Effector CD8-positive, alpha-beta T cell (primary cell): ENCODE results near the gene SELENOO.

ENCODE experiments used
- DNase-seq: peaks from one replicate; lab custom pipeline; 2025; lab: John Stamatoyannopoulos, UW

SELENOO gene

GRCh38 chr22:50217543-50218152, 16.8 kb downstream of the SELENOO start:
- DNase-seq, result no peak

- no peak for DNase-seq
Observed at GRCh38 chr22:50218153-50218995, 17.6 kb downstream of the SELENOO start.

- no peak for DNase-seq
Observed at GRCh38 chr22:50218996-50219727, 18.4 kb downstream of the SELENOO start.

DNA sequence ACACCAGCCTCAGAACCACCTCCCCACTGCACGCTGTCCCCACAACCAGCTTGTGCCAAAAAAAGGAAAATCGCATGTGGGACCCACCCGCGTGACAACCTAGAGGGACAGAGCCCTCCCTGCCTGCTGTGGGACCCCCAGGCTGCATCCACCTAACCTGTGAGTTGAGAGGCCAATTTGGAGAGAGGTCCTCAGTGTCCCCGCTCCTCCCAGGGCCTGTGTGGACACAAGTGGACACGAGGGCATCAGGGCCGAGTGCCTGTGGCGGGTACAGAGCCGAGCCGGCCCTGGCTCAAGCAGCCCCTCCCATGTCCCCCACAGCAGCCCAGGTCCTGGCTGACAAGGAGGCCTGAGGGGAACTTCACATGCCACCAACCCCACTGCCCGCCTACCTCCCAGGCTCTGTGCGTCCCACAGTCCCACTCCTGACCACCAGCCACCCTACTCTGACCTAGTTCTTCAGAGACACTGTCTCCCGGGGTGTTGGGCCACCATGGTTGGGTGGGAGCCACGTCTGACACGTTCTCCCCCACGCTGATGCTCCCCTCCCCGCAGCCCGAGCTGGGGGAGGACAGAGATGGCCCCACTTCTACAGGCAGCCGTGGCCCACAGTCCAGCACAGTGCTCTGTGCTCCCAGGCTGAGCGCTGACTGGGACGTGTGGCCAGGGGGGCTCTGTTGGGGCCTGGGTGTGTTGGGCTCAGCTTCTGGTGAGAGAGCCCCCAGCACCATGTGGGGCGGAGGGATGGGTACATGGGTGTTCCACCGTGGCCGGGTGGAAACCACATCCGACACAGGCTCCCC, 19.2 kb downstream of the SELENOO start:
- no peak for DNase-seq

- DNase-seq, result no peak
Observed at GRCh38 chr22:50220603-50221409, 20.0 kb downstream of the SELENOO start.

DNA sequence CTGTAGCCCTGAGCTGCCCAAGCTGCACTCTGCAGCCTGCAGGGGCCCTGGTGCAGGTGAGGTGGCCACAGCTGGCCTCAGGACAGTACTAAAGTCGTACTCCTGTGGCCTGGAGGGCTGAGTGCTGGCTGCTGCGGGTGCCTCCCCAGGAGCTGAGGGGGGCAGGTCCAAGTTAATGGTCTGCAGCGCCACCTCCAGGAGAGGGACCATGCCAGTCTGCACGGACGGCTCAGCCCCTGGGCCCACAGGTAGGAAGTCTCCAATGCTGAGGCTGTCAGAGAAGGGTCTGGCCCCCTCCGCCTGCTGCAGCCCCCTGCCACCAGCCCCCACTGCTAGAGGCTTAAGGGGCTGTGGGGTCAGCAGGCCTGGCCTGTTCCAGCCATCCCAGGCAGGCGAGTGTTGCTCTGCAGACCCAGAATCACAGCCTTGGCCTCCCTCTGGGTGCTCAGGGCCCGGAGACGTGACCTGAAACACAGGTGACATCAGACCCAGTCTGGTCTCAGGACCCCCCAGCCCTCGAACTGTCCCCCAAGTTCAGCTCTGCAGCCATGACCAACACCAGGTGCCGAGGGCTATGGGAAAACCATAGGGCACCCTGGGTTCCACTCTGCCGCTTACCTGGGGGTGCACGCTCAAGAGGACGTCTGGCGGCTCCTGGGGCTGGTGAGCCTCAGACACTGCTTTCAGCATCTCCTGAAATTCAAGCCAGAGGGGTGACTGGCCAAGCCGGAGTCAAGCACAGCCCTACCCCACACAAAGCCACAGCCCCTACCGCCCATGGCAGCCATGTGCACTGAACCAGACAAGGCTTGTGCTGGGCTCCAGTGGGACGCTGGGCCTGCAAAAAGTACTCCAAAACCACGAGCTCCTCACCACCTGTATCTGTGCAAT, 20.8 kb downstream of the SELENOO start:
- DNase-seq, result no peak

- no peak for DNase-seq
Observed at GRCh38 chr22:50222508-50222907, 21.7 kb downstream of the SELENOO start.

DNA sequence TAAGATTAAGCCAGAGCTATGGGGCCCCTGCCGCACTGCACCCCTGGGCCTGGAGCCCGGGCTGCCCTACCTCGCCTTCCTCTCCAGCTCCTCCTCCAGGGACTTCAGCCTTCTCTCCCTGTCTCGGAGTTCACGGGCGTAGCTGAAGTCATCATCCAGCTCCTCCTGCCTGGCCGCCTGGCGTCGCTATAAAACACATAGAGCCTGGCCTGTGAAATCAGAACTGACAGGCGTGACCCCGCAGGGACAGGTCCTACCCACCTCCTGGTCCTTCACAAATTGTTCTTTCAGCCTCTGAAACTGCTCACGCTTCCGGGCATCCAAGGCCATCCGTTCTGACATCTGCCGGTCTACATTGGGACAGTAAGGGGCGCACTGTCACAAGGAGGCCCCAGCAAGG, 23.3 kb downstream of the SELENOO start:
- DNase-seq, result no peak

GRCh38 chr22:50225200-50225969, 24.6 kb downstream of the SELENOO start:
- no peak for DNase-seq

DNA sequence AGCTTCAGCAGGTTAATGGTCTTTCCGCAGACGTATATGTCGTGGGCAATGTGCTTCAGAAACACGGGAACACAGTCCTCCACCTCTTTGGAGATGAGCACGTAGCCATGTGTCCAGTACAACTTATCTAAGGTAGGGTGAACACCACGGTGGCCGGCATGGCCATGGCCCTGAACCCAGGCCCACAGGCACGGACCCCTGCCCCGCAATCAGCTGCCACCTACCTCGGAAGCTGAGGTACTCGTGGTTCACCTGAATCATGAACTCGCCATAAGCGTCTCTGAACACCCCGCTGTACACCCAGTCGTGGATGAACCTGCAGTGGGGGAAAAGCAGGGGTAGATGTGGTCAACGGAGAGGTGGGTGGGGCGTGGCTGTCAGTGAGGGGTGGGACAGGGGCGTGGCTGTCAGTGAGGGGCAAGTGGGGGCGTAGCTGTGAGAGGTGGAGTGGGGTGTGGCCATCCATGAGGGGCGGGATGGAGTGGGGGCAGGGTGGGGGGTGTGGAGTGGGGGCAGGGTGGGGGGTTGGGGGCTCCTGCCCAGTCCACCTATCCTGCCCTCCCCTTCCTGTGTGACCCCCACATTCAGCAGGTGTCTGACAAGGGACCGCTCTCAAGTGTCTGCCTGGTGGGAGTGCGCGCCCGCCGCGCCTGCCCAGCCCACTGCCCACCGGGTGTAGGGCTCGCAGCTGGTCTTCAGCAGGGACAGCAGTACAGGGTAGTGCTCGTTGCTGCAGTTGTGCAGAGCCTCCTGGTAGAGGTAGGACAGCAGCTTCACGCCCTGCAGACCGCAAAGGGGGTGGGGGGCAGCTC, 25.5 kb downstream of the SELENOO start:
- DNase-seq, result no peak

DNA sequence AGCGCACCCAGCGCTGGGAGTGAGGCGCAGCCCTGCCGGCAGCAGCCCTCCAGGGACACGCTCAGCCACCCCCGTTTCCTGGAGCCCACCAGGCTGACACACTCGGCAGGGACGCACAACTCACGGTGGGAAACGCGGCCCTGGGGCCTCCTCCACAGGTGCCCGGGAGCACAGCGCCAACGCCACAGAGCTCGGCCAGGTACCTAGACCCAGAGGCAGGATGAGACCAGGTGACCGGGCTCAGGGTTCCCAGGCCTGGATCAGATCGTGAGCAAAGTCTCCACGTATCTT, 26.0 kb downstream of the SELENOO start:
- DNase-seq, result no peak

DNA sequence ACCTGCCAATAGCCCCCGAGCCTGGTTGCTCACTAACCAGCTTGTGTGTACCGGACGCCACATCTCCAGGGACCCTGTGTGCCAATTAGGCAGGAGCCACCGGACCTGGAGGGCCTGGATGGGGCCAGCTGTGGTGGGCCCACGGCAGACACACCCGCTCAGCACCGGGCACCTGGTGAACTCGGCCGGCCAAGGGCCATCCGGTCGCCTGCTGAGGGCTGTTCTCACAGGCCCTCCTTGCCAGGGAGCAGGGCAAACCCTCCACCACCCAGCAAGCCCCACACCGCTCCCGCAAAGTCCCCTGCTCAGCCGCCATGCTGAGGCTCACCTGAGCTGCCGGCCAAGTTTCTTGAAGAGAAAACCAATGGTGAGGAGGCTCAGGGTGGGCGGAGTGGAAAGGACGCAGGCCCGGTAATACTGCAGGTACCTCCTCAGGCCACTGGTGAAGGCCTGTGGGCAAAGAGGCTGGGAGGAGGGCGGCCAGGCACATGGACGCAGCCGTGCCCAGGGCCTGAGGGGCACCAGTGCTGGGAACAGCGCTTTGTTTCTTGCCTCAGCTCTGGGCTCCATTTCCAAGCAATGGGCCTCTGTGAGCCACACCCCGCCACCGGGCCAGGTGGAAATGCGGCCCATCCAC, 26.9 kb downstream of the SELENOO start:
- no peak for DNase-seq

DNA sequence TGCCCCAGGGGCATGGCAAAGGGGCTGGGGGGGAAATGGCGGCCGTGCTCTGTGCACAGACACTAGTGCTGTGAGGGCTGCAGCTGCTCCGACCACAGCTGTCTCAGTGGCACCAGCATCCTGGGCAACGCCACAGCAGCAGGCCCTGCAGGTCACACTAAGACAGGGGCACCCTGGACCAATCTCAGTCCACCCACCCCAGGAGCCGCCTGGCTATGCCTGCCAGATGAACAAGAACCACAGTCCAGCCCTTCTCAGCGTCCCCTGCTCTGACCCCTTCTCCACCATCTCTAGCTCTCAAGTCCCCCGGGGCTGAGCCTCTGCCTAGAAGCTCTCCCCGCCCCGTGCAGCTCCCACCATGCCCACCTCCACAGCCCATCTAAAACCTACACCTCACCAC, 27.6 kb downstream of the SELENOO start:
- no peak for DNase-seq

DNA sequence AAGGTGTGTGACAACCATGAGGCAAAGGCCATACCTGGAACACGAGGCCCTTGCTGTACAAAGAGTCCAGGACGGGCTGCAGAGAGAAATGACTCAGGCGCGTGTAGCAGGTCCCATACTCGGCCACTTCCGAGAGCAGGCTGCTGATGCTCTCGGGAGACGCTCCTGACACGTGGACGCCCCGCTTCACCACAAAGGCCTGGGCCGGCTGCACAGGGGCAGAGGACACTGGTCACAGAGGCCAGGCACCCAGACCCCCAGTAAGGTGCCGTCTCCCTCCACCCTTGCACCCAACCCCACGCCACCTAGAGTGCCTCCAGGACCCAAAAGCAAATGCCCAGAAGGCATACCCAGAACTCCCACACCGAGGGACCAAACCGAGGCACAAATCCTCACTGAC, 28.6 kb downstream of the SELENOO start:
- DNase-seq, result no peak

- DNase-seq, result no peak
Observed at GRCh38 chr22:50232481-50233151, 31.8 kb downstream of the SELENOO start.

- DNase-seq, result no peak
Observed at GRCh38 chr22:50233223-50233622, 32.4 kb downstream of the SELENOO start.

DNA sequence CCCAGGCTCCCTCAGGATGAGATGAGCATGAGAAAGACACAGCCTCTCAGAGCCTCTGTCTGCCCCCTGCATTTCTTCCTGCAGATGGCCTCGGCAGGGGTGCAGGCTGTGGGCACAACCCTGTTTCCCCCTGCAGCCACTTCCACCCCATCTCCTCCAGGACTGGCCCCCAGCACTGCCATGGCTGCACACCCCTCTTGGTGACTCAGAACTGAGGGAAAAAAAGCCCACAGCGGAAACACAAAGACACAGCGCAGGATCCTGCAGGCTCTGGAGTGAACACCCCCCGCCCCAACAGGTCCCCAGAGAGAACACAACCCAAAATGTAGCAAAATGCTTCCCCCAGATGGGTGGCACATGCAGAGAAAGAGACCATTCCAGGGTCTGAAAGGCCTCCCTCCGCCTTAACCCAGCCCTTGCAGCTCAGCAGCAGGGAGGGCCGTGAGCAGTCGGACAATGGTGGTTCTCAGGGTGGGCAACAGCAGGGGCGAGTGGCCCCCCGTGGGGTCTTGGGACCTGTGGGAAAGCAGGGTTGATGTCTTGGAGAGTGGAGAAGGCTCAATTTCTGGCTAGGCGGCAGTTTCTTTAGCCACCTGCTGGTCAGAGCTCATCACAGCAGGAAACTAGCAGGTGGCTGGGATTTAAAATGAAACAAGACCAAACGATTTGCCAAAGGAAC, 36.1 kb downstream of the SELENOO start:
- no peak for DNase-seq
